Psoas muscle (tissue), 8 donors: ENCODE measurements around the gene SPAG16. TPM values are rescaled to one million over a fixed set of nuclear protein-coding genes. Genes with fewer than 3 reads are reported as not detected.

ENCODE experiments used
- ATAC-seq, 4 donors: fragments of 200-7000 bp; cut with Tn5 transposase; one replicate each; pipeline ENCODE4 v1.9.1; 2020; ENCODE audit warnings: moderate library complexity in 3 of 4, mild to moderate bottlenecking in 2 of 4
- DNase-seq, 2 donors: peaks; one replicate each; pipeline ENCODE4 v3.0.0-alpha.2; 2020
- H3K27ac ChIP-seq: fragments of 200-600 bp; one replicate; pipeline ENCODE4 v1.8.0; 2022
- H3K27me3 ChIP-seq, 3 donors: fragments of 200-600 bp in 1 of 3; one replicate each; pipeline versions ENCODE4 v1.6.1 to v1.8.0; 2013 to 2022; ENCODE audit warnings: low read length in 2 of 3, mild to moderate bottlenecking in 2 of 3, moderate library complexity in 1 of 3; ENCODE audit not compliant: insufficient read depth in 3 of 3
- H3K36me3 ChIP-seq, 2 donors: fragments of 200-600 bp in 1 of 2; one replicate each; pipeline versions ENCODE4 v1.6.1 to v1.8.0; 2013 to 2022; ENCODE audit warnings: low read depth in 1 of 2, mild to moderate bottlenecking in 1 of 2, moderate library complexity in 1 of 2; ENCODE audit not compliant: insufficient read depth in 1 of 2
- H3K4me1 ChIP-seq: fragments of 200-600 bp; one replicate; pipeline ENCODE4 v1.8.0; 2022
- H3K4me3 ChIP-seq: fragments of 200-600 bp; one replicate; pipeline ENCODE4 v1.8.0; 2022; ENCODE audit warnings: mild to moderate bottlenecking
- H3K9me3 ChIP-seq: fragments of 200-600 bp; one replicate; pipeline ENCODE4 v1.8.0; 2022
- CTCF ChIP-seq: fragments of 200-600 bp; IDR thresholded peaks from one replicate; pipeline ENCODE4 v1.8.0; 2022; ENCODE audit warnings: antibody characterized with exemption
- WGBS, 3 donors: extraction: QIAGEN DNeasy Blood & Tissue Kit; methylation state at CpG; one replicate each; pipeline versions ENCODE4 v1.1.6 to v1.1.7; 2013; 5-methylcytosine and 5-hydroxymethylcytosine counted together
- intact Hi-C, 2 donors: fragments of 100-400 bp; cut with DNase I; formaldehyde crosslinking; loops; one replicate each; pipeline versions ENCODE4 v1.11.0 to v1.14.2; 2022
- polyA plus RNA-seq, 3 donors: library from polyadenylated mRNA; stranded (reverse); fragments of 200-250 nt; gene quantifications; one replicate each; pipeline ENCODE4 v1.2.3, GENCODE V29; 2013
- total RNA-seq, 4 donors: library from RNA; stranded (reverse); fragmentation: NEBNext Ultra II Directional in 2 of 4; extraction: Animal tissue kit (Norgen Biotek cat#: 25700) in 2 of 4; gene quantifications; one replicate each; pipeline versions ENCODE4 v1.2.1 to v1.2.4, GENCODE V29; 2021 to 2023
- donor health status: healthy with polysubstance abuse.
- donor health status: DM: no; HTN: no; CAD: no; lungs with moderate emphysema.
- donor health status: Bipolar disorder and iron deficiency.
- donor health status: healthy.
- donor health status: DM: yes; HTN: yes; CAD: no.
- donor health status: DM: no; HTN: no; CAD: no.
- donor health status: DM: no; HTN: no; CAD: no.
- donor health status: DM: yes; HTN: yes; CAD: no.

The SPAG16 gene
- total and polyA plus RNA-seq, 7 donors: 1.6 to 8.7 (median 4.3) TPM

GRCh38 chr2:214203744-214204289, 919.6 kb downstream of the SPAG16 start:
- no peak for TF ChIP-seq CTCF
- no peak for DNase-seq
- Histone ChIP-seq H3K27me3 (no peaks in the 10 kb centered on the region), H3K36me3 (no peaks in the 10 kb centered on the region), H3K4me1 (no peaks in the 10 kb centered on the region), H3K27ac (no peak overlapping the region), H3K9me3 (no peaks in the 10 kb centered on the region), H3K4me3 (no peak overlapping the region)
- intact Hi-C loops: no loop called here
- ATAC-seq: no peak
- 56 to 69% (median 68%) methylated on average over 5 of the region's 5 CpGs for WGBS, 3 donors

- 58 to 88% (median 81%) methylated on average over 1 of the region's 1 CpG for WGBS, 3 donors
These were observed 930.8 kb downstream of the SPAG16 start for GRCh38 chr2:214215107-214215506.

GRCh38 chr2:214217136-214217535, 932.9 kb downstream of the SPAG16 start:
- no peaks in the 10 kb centered on the region for H3K4me1 ChIP-seq
- TF ChIP-seq CTCF: no peak
- intact Hi-C loops: no loop called here
- H3K36me3 ChIP-seq: no peaks in the 10 kb centered on the region
- no peak for ATAC-seq
- H3K9me3 ChIP-seq: no peaks in the 10 kb centered on the region
- no peak overlapping the region for H3K27ac ChIP-seq
- 55 to 73% (median 65%) methylated on average over 2 of the region's 2 CpGs for WGBS, 3 donors
- no peak overlapping the region for H3K4me3 ChIP-seq
- DNase-seq: no peak
- no peaks in the 10 kb centered on the region for H3K27me3 ChIP-seq

More at GRCh38 chr2:214215107-214215506, 930.8 kb downstream of the SPAG16 start:
- ATAC-seq (no peak), DNase-seq (no peak)
- Histone ChIP-seq H3K9me3 (no peaks in the 10 kb centered on the region), H3K4me1 (no peaks in the 10 kb centered on the region), H3K4me3 (no peak overlapping the region), H3K27me3 (no peaks in the 10 kb centered on the region), H3K36me3 (no peaks in the 10 kb centered on the region), H3K27ac (no peak overlapping the region)
- intact Hi-C loops: no loop called here
- TF ChIP-seq CTCF: no peak

- no peak for DNase-seq
- Histone ChIP-seq H3K4me1 (no peaks in the 10 kb centered on the region), H3K27me3 (no peaks in the 10 kb centered on the region), H3K9me3 (no peaks in the 10 kb centered on the region), H3K36me3 (no peaks in the 10 kb centered on the region), H3K4me3 (no peak overlapping the region), H3K27ac (no peak overlapping the region)
- TF ChIP-seq CTCF: no peak
- ATAC-seq: no peak
- intact Hi-C loops: no loop called here
- 52 to 69% (median 59%) methylated on average over 1 of the region's 1 CpG for WGBS, 3 donors
These were observed 933.3 kb downstream of the SPAG16 start for GRCh38 chr2:214217599-214217998.

GRCh38 chr2:214220251-214220650, 936.0 kb downstream of the SPAG16 start:
- no peaks in the 10 kb centered on the region for H3K27me3 ChIP-seq
- no peak for TF ChIP-seq CTCF
- intact Hi-C loops: no loop called here
- H3K9me3 ChIP-seq: no peaks in the 10 kb centered on the region
- no peak for DNase-seq
- no peaks in the 10 kb centered on the region for H3K4me1 ChIP-seq
- H3K27ac ChIP-seq: no peak overlapping the region
- ATAC-seq: no peak
- 57 to 60% (median 59%) methylated on average over 3 of the region's 3 CpGs for WGBS, 3 donors
- no peak overlapping the region for H3K4me3 ChIP-seq
- no peaks in the 10 kb centered on the region for H3K36me3 ChIP-seq
